Left lung (tissue), 10 donors: ENCODE measurements around the gene BCL7A. TPM values are rescaled to one million over a fixed set of nuclear protein-coding genes. Genes with fewer than 3 reads are reported as not detected.

Experiments
- ATAC-seq: fragments of 200-7000 bp; cut with Tn5 transposase; one replicate; pipeline ENCODE4 v1.9.1; 2020; ENCODE audit warnings: moderate library complexity
- DNase-seq, 4 donors: peaks; one replicate each; pipeline ENCODE4 v3.0.0-alpha.2; 2013 to 2020
- H3K27ac ChIP-seq, 2 donors: fragments of 200-600 bp; sonication (generic) in 1 of 2; one replicate each; pipeline versions ENCODE4 v1.5.0 to v1.8.0; 2020 to 2021
- H3K27me3 ChIP-seq, 2 donors: fragments of 200-600 bp; sonication (generic) in 1 of 2; one replicate each; pipeline versions ENCODE4 v1.5.0 to v1.8.0; 2020 to 2021
- H3K36me3 ChIP-seq, 2 donors: fragments of 200-600 bp; sonication (generic) in 1 of 2; one replicate each; pipeline versions ENCODE4 v1.5.0 to v1.8.0; 2020 to 2021
- H3K4me1 ChIP-seq, 2 donors: fragments of 200-600 bp; one replicate each; pipeline ENCODE4 v1.8.0; 2021
- H3K4me3 ChIP-seq, 2 donors: fragments of 200-600 bp; sonication (generic) in 1 of 2; one replicate each; pipeline versions ENCODE4 v1.5.0 to v1.8.0; 2020 to 2021; ENCODE audit warnings: mild to moderate bottlenecking in 1 of 2
- H3K9me3 ChIP-seq, 2 donors: fragments of 200-600 bp; sonication (generic) in 1 of 2; one replicate each; pipeline versions ENCODE4 v1.5.0 to v1.8.0; 2020 to 2021
- CTCF ChIP-seq, 2 donors: fragments of 200-600 bp; sonication (generic) in 1 of 2; IDR thresholded peaks; one replicate each; pipeline versions ENCODE4 v1.5.0 to v1.8.0; 2021; ENCODE audit warnings: antibody characterized with exemption in 2 of 2
- intact Hi-C, 2 donors: fragments of 100-400 bp; cut with DNase I; formaldehyde crosslinking; loops; one replicate each; pipeline versions ENCODE4 v1.11.2 to v1.14.2; 2022
- polyA plus RNA-seq, 6 donors: library from polyadenylated mRNA; unstranded; fragments of 120-200 nt; gene quantifications; one replicate each; pipeline ENCODE4 v1.2.1, GENCODE V29; 2013; ENCODE audit not compliant: insufficient read length in 6 of 6
- total RNA-seq, 2 donors: library from RNA; stranded (reverse); fragmentation: NEBNext Ultra II Directional; extraction: Animal tissue kit (Norgen Biotek cat#: 25700); gene quantifications; one replicate each; pipeline ENCODE4 v1.2.1, GENCODE V29; 2021
- donor health status: DM: no; HTN: yes; CAD: no.
- donor health status: DM: no; HTN: no; CAD: no.

Gene BCL7A
- total and polyA plus RNA-seq, 8 donors = 7.0 to 18.4 (median 16.8) TPM

- Histone ChIP-seq H3K4me3 (no peak overlapping the region), H3K4me1 (peaks cover 2 to 7% of the 10 kb centered on the region in 2 donors), H3K27ac (no peak overlapping the region), H3K9me3 (no peaks in the 10 kb centered on the region), H3K27me3 (peaks cover 0 to 9% of the 10 kb centered on the region in 2 donors), H3K36me3 (no peaks in the 10 kb centered on the region)
- intact Hi-C loops = no loop called here
- no peak for DNase-seq
- peak; percentile 8 for ATAC-seq
- no peak for TF ChIP-seq CTCF (IDR thresholded peaks at IDR 0.05)
Observed at GRCh38 chr12:122028165-122028904, 6.7 kb downstream of the BCL7A start.

GRCh38 chr12:122028905-122029560 is 7.3 kb downstream of the BCL7A start:
- DNase-seq (no peak), ATAC-seq (no peak)
- Histone ChIP-seq H3K27ac (no peak overlapping the region), H3K27me3 (peaks cover 0 to 2% of the 10 kb centered on the region in 2 donors), H3K9me3 (no peaks in the 10 kb centered on the region), H3K4me1 (peaks cover 0 to under 1% of the 10 kb centered on the region in 2 donors), H3K36me3 (no peaks in the 10 kb centered on the region), H3K4me3 (no peak overlapping the region)
- no peak for TF ChIP-seq CTCF (IDR thresholded peaks at IDR 0.05)
- intact Hi-C loops = no loop called here

GRCh38 chr12:122029620-122030423 is 8.1 kb downstream of the BCL7A start:
- Histone ChIP-seq H3K27me3 (no peaks in the 10 kb centered on the region), H3K4me1 (no peaks in the 10 kb centered on the region), H3K27ac (no peak overlapping the region), H3K4me3 (no peak overlapping the region), H3K9me3 (no peaks in the 10 kb centered on the region), H3K36me3 (no peaks in the 10 kb centered on the region)
- TF ChIP-seq CTCF (IDR thresholded peaks at IDR 0.05) = no peak
- intact Hi-C loops = no loop called here
- ATAC-seq = peak; percentile 17
- no peak for DNase-seq

- Histone ChIP-seq H3K4me3 (no peak overlapping the region), H3K4me1 (peaks cover 0 to under 1% of the 10 kb centered on the region in 2 donors), H3K9me3 (no peaks in the 10 kb centered on the region), H3K27ac (no peak overlapping the region), H3K27me3 (no peaks in the 10 kb centered on the region), H3K36me3 (no peaks in the 10 kb centered on the region)
- ATAC-seq (no peak), DNase-seq (no peak)
- intact Hi-C loops = no loop called here
- TF ChIP-seq CTCF (IDR thresholded peaks at IDR 0.05) = no peak
Observed at GRCh38 chr12:122030424-122031035, 8.8 kb downstream of the BCL7A start.
